ENCODE results near the gene POLR1E.

DNA sequence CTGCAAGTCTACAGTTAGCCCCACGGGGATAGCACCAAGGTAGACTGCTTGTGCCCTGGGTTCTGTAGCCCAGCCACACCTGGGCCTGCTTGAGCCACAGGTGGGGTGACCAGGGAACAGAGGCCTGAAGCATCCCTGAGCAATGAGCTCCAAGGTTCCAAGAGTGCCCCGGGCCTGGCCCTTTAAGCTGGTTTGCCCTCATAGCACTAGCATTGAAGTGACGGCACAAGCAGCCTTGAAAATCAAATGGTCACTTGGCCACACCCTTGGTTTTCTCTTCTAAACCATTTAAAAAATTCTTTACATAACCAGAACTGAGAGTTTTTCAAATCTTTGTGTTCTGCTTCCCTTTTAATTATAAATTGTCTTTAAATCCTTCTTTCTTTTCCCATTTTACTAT, 65.7 kb downstream of the POLR1E start:
- TF ChIP-seq CTCF (IDR thresholded peaks at IDR 0.05; ENCODE audit: borderline replicate concordance, extremely low read depth, low read length, poor library complexity, severe bottlenecking), result no peak
- TF ChIP-seq EZH2 (IDR thresholded peaks at IDR 0.05; ENCODE audit: borderline replicate concordance, low read depth, low read length, severe bottlenecking), result no peak

All from DND-41 (cell line).